ENCODE data around the gene LRRC18. TPM values are rescaled to one million over a fixed set of nuclear protein-coding genes. Genes with fewer than 3 reads are reported as not detected.

LRRC18 gene
- total and polyA plus RNA-seq, 2 donors from 2014 or later: not detected

DNA sequence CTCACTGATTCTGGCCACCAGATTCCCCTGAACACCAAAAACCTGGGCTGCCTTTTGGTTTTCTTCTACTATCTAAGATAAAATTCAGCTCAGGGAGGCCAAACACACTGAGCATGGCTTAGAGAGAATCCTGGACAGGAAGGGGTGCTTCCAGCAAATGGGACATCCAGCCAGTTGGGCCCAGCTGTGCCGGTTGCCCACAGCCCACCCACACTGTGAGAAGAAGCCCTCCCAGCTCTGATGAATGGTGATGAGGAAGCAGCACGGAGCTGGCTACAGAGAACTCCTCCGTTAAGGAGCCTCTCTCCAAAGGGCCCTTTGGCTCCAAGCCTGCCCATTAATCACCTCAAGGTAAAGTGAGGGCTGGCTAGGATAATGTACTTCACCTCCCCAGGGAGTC is 15.9 kb downstream of the LRRC18 start:
- DNase-seq (peak in 1 of 5 donors; percentile 50), FAIRE-seq (no peak)
- Histone ChIP-seq H3K27ac (ENCODE audit: low read depth in 2 of 2, low read length in 2 of 2) (no peak overlapping the region), H3K27me3 (ENCODE audit: control insufficient read depth, insufficient read depth, low read length) (no peaks in the 10 kb centered on the region), H3K4me1 (ENCODE audit: control insufficient read depth in 2 of 3, insufficient read depth in 2 of 3, low read depth in 1 of 3, low read length in 3 of 3) (no peaks in the 10 kb centered on the region), H3K4me3 (ENCODE audit: low read length in 3 of 3) (no peak overlapping the region), H3K9me3 (ENCODE audit: control insufficient read depth in 2 of 3, insufficient read depth in 1 of 3, low read length in 3 of 3) (no peaks in the 10 kb centered on the region), H3K9ac (ENCODE audit: low read length in 3 of 3) (no peak overlapping the region), H3K36me3 (ENCODE audit: control insufficient read depth in 2 of 3, insufficient read depth in 3 of 3, low read length in 3 of 3) (no peaks in the 10 kb centered on the region)
- TF ChIP-seq, protein P1, sequence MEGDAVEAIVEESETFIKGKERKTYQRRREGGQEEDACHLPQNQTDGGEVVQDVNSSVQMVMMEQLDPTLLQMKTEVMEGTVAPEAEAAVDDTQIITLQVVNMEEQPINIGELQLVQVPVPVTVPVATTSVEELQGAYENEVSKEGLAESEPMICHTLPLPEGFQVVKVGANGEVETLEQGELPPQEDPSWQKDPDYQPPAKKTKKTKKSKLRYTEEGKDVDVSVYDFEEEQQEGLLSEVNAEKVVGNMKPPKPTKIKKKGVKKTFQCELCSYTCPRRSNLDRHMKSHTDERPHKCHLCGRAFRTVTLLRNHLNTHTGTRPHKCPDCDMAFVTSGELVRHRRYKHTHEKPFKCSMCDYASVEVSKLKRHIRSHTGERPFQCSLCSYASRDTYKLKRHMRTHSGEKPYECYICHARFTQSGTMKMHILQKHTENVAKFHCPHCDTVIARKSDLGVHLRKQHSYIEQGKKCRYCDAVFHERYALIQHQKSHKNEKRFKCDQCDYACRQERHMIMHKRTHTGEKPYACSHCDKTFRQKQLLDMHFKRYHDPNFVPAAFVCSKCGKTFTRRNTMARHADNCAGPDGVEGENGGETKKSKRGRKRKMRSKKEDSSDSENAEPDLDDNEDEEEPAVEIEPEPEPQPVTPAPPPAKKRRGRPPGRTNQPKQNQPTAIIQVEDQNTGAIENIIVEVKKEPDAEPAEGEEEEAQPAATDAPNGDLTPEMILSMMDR (IDR thresholded peaks at IDR 0.05; ENCODE audit: borderline replicate concordance, extremely low read depth, insufficient read depth): no peak
- intact Hi-C loops (cut with DNase I): no loop called here

DNA sequence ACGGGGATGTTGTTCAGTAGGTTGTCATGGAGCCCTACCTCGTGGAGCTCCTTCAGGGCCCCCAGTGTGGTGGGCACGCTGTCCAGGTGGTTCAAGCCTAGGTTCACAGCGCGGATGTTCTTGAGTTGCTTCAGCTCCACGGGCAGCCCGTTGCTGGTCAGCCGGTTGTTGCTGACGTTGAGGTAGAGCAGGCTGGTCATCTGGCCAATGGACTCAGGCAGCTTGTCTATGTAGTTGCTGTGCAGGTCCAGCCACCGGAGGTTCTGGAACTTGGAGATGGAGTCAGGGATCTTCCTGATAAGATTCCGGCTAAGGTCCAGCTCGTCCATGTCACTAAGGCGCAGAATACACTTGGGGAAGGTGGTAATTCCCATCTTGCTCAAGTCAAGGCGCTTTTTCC is 26.0 kb downstream of the LRRC18 start:
- TF ChIP-seq, protein P1 (IDR thresholded peaks at IDR 0.05; ENCODE audit: borderline replicate concordance, extremely low read depth, insufficient read depth): no peak
- H3K27ac ChIP-seq (ENCODE audit: low read depth in 2 of 2, low read length in 2 of 2): no peak overlapping the region
- H3K4me1 ChIP-seq (ENCODE audit: control insufficient read depth in 2 of 3, insufficient read depth in 2 of 3, low read depth in 1 of 3, low read length in 3 of 3): no peaks in the 10 kb centered on the region
- intact Hi-C loops (cut with DNase I): no loop called here
- DNase-seq: no peak
- no peaks in the 10 kb centered on the region for H3K36me3 ChIP-seq (ENCODE audit: control insufficient read depth in 2 of 3, insufficient read depth in 3 of 3, low read length in 3 of 3)
- H3K9me3 ChIP-seq (ENCODE audit: control insufficient read depth in 2 of 3, insufficient read depth in 1 of 3, low read length in 3 of 3): no peaks in the 10 kb centered on the region
- H3K4me3 ChIP-seq (ENCODE audit: low read length in 3 of 3): no peak overlapping the region
- H3K27me3 ChIP-seq (ENCODE audit: control insufficient read depth, insufficient read depth, low read length): no peaks in the 10 kb centered on the region
- H3K9ac ChIP-seq (ENCODE audit: low read length in 3 of 3): no peak overlapping the region
- no peak for FAIRE-seq

- Histone ChIP-seq H3K9me3 (ENCODE audit: control insufficient read depth in 2 of 3, insufficient read depth in 1 of 3, low read length in 3 of 3) (no peaks in the 10 kb centered on the region), H3K4me1 (ENCODE audit: control insufficient read depth in 2 of 3, insufficient read depth in 2 of 3, low read depth in 1 of 3, low read length in 3 of 3) (no peaks in the 10 kb centered on the region), H3K4me3 (ENCODE audit: low read length in 3 of 3) (no peak overlapping the region), H3K9ac (ENCODE audit: low read length in 3 of 3) (no peak overlapping the region), H3K27ac (ENCODE audit: low read depth in 2 of 2, low read length in 2 of 2) (no peak overlapping the region), H3K27me3 (ENCODE audit: control insufficient read depth, insufficient read depth, low read length) (no peaks in the 10 kb centered on the region), H3K36me3 (ENCODE audit: control insufficient read depth in 2 of 3, insufficient read depth in 3 of 3, low read length in 3 of 3) (no peaks in the 10 kb centered on the region)
- FAIRE-seq (no peak), DNase-seq (no peak)
- TF ChIP-seq, protein P1 (IDR thresholded peaks at IDR 0.05; ENCODE audit: borderline replicate concordance, extremely low read depth, insufficient read depth): no peak
- intact Hi-C loops (cut with DNase I): no loop called here
These were observed 29.1 kb downstream of the LRRC18 start for GRCh38 chr10:48910548-48910947.

DNA sequence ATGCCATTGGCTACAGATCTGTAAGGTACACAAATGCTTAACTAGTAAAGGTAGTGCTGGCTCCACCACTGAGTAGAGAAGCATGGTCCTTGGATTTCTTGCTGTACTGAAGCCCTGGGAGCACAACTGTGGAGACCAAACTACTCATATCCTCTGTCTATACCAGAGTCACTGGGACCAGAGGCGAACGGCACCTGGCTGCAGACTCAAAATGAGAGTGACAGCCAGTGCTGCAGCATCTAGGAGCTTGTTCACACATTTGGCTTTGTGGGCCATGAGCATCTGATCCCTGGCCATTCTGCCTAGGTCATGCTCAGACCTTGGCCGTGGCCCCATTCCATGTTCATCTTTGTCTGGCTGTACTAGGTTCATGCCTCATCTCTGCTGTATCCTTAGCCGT is 31.9 kb downstream of the LRRC18 start:
- H3K27ac ChIP-seq (ENCODE audit: low read depth in 2 of 2, low read length in 2 of 2): no peak overlapping the region
- DNase-seq (no peak), FAIRE-seq (no peak)
- intact Hi-C loops (cut with DNase I): no loop called here
- no peak overlapping the region for H3K4me3 ChIP-seq (ENCODE audit: low read length in 3 of 3)
- H3K4me1 ChIP-seq (ENCODE audit: control insufficient read depth in 2 of 3, insufficient read depth in 2 of 3, low read depth in 1 of 3, low read length in 3 of 3): no peaks in the 10 kb centered on the region
- no peak overlapping the region for H3K9ac ChIP-seq (ENCODE audit: low read length in 3 of 3)
- H3K27me3 ChIP-seq (ENCODE audit: control insufficient read depth, insufficient read depth, low read length): no peaks in the 10 kb centered on the region
- TF ChIP-seq, protein P1 (IDR thresholded peaks at IDR 0.05; ENCODE audit: borderline replicate concordance, extremely low read depth, insufficient read depth): no peak
- no peaks in the 10 kb centered on the region for H3K36me3 ChIP-seq (ENCODE audit: control insufficient read depth in 2 of 3, insufficient read depth in 3 of 3, low read length in 3 of 3)
- H3K9me3 ChIP-seq (ENCODE audit: control insufficient read depth in 2 of 3, insufficient read depth in 1 of 3, low read length in 3 of 3): no peaks in the 10 kb centered on the region
